HepG2 (cell line): Measurements from ENCODE around the gene MYL4. TPM values are rescaled to one million over a fixed set of nuclear protein-coding genes. Genes with fewer than 3 reads are reported as not detected.

Source experiments
- ATAC-seq: fragments of 200-7000 bp; cut with Tn5 transposase; 3 replicates; pipeline ENCODE4 v1.9.1; 2020; ENCODE audit warnings: mild to moderate bottlenecking, moderate library complexity
- BruUV-seq: library from RNA; stranded (reverse); fragments of 400-500 nt; replicated peaks from 2 replicates; lab custom pipeline; 2021; lab: Mats Ljungman, UMichigan
- CTCF ChIA-PET: fragments of 300-600 bp; formaldehyde crosslinking; extraction: SDS; loops from one replicate; lab custom pipeline; 2021; ENCODE audit warnings: low total read pairs, inconsistent platforms, low intra/inter-chr PET ratio; lab: Yijun Ruan, JAX
- POLR2A ChIA-PET: fragments of 350-600 bp; sonication (Branson Sonifier 250); formaldehyde crosslinking; loops from one replicate; lab custom pipeline; 2020; ENCODE audit warnings: antibody characterized with exemption, inconsistent platforms; lab: Yijun Ruan, JAX
- DNase-seq: peaks from one replicate; pipeline ENCODE4 v3.0.0-alpha.2; 2015; ENCODE audit warnings: low spot score
- FAIRE-seq: peaks from 3 replicates; lab custom pipeline; 2011; peaks lifted over from hg19 to GRCh38; lab: Jason Lieb, UNC
- H2AFZ ChIP-seq: one replicate; pipeline ENCODE4 v1.6.1; 2011; ENCODE audit warnings: low read length, inconsistent platforms
- H3K27ac ChIP-seq: fragments of 300-600 bp; 3 replicates; pipeline ENCODE4 v1.8.0; 2011; ENCODE audit warnings: mixed run types, mild to moderate bottlenecking, mixed read lengths, low read length, inconsistent platforms; ENCODE audit not compliant: insufficient read depth; ENCODE audit errors: extremely low read length
- H3K27me3 ChIP-seq, 2 experiments: fragments of 200-600 bp in 1 of 2; 2 replicates in 1 of 2; 3 replicates in 1 of 2; pipeline versions ENCODE4 v1.6.0 to v1.8.0; 2011; ENCODE audit warnings: low read length in 2 of 2, mild to moderate bottlenecking in 2 of 2, moderate library complexity in 2 of 2, inconsistent platforms in 1 of 2; ENCODE audit not compliant: insufficient read depth in 2 of 2, control insufficient read depth in 1 of 2
- H3K36me3 ChIP-seq, 2 experiments: fragments of 200-600 bp in 1 of 2; replicated peaks in 1 of 2; 2 replicates in 1 of 2; 3 replicates in 1 of 2; pipeline versions ENCODE4 v1.5.1 to v1.8.0; 2011; ENCODE audit warnings: low read length in 2 of 2, inconsistent platforms in 1 of 2; ENCODE audit not compliant: insufficient read depth in 2 of 2, control insufficient read depth in 1 of 2
- H3K4me1 ChIP-seq: 2 replicates; pipeline ENCODE4 v1.5.1; 2012; ENCODE audit warnings: low read length, inconsistent platforms; ENCODE audit not compliant: insufficient read depth
- H3K4me2 ChIP-seq: 2 replicates; pipeline ENCODE4 v1.6.0; 2011; ENCODE audit warnings: low read depth, low read length, inconsistent platforms
- H3K4me3 ChIP-seq, 3 experiments: fragments of 200-600 bp in 1 of 3; sonication (generic), shearing (Covaris generic) in 1 of 3; replicated peaks in 1 of 3; 2 replicates each; pipeline ENCODE4 v1.5.1; 2011 to 2016; ENCODE audit warnings: low read length in 3 of 3, inconsistent platforms in 2 of 3, low read depth in 2 of 3, mild to moderate bottlenecking in 2 of 3, control low read depth in 1 of 3, mixed read lengths in 1 of 3; ENCODE audit not compliant: insufficient read depth in 1 of 3
- H3K79me2 ChIP-seq: one replicate; pipeline ENCODE4 v1.6.1; 2011; ENCODE audit warnings: low read length, inconsistent platforms; ENCODE audit not compliant: insufficient read depth
- H3K9ac ChIP-seq: 2 replicates; pipeline ENCODE4 v1.6.0; 2011; ENCODE audit warnings: mild to moderate bottlenecking, low read depth, low read length, inconsistent platforms; ENCODE audit not compliant: insufficient read depth
- H3K9me3 ChIP-seq: 2 replicates; pipeline ENCODE4 v1.5.1; 2012; ENCODE audit warnings: mild to moderate bottlenecking, low read length
- H4K20me1 ChIP-seq: 2 replicates; pipeline ENCODE4 v1.6.0; 2011; ENCODE audit warnings: inconsistent platforms, mild to moderate bottlenecking, low read length, moderate library complexity; ENCODE audit not compliant: insufficient read depth
- ARNT ChIP-seq: fragments of 450-650 bp; IDR thresholded peaks from 2 replicates; pipeline ENCODE4 v1.6.1; 2017
- ARNT2 ChIP-seq: sonication (generic); formaldehyde crosslinking; IDR thresholded peaks from 2 replicates; pipeline ENCODE4 v1.8.0; 2022; ENCODE audit warnings: mild to moderate bottlenecking, low read depth, missing genetic modification reagents, moderate library complexity
- E2F2 ChIP-seq: sonication (generic); formaldehyde crosslinking; IDR thresholded peaks from 2 replicates; pipeline ENCODE4 v1.4.0; 2020; ENCODE audit warnings: missing genetic modification reagents, borderline replicate concordance
- HES4 ChIP-seq: sonication (generic); formaldehyde crosslinking; IDR thresholded peaks from 2 replicates; pipeline ENCODE4 v1.9.0; 2021; ENCODE audit warnings: mild to moderate bottlenecking, missing genetic modification reagents, borderline replicate concordance
- KAT8 ChIP-seq: IDR thresholded peaks from 2 replicates; pipeline ENCODE4 v1.6.1; 2016; ENCODE audit warnings: missing genetic modification reagents, missing compliant biosample characterization
- KLF13 ChIP-seq: sonication (generic); formaldehyde crosslinking; IDR thresholded peaks from 2 replicates; pipeline ENCODE4 v1.4.0; 2020; ENCODE audit warnings: mild to moderate bottlenecking, missing genetic modification reagents
- MXD3 ChIP-seq: IDR thresholded peaks from 2 replicates; pipeline ENCODE4 v1.6.1; 2016; ENCODE audit warnings: mild to moderate bottlenecking, missing biosample characterization, missing genetic modification reagents
- NBN ChIP-seq: fragments of 450-650 bp; conservative IDR thresholded peaks from 2 replicates; pipeline ENCODE4 v1.6.1; 2017
- PRPF4 ChIP-seq: fragments of 200-400 bp; formaldehyde crosslinking; IDR thresholded peaks from 2 replicates; pipeline ENCODE4 v1.6.1; 2016; ENCODE audit warnings: low read length, low read depth; ENCODE audit not compliant: poor library complexity, severe bottlenecking
- SMC3 ChIP-seq: IDR thresholded peaks from 2 replicates; pipeline ENCODE4 v1.6.1; 2011; ENCODE audit warnings: low read length, improper control_type of control experiment
- ZEB1 ChIP-seq: IDR thresholded peaks from 2 replicates; pipeline ENCODE4 v1.6.1; 2012; ENCODE audit warnings: mild to moderate bottlenecking, low read depth, inconsistent platforms; ENCODE audit not compliant: insufficient replicate concordance
- ZMYM3 ChIP-seq: sonication (generic); formaldehyde crosslinking; IDR thresholded peaks from 2 replicates; pipeline ENCODE4 v1.5.1; 2020; ENCODE audit warnings: mild to moderate bottlenecking, missing genetic modification reagents
- ZNF530 ChIP-seq: sonication (generic); formaldehyde crosslinking; IDR thresholded peaks from 2 replicates; pipeline ENCODE4 v1.5.0; 2020; ENCODE audit warnings: low read depth, mild to moderate bottlenecking, missing genetic modification reagents
- ZNF572 ChIP-seq: sonication (generic); formaldehyde crosslinking; IDR thresholded peaks from 2 replicates; pipeline ENCODE4 v1.5.1; 2020; ENCODE audit warnings: mild to moderate bottlenecking, missing genetic modification reagents
- ZNF766 ChIP-seq: sonication (generic); formaldehyde crosslinking; IDR thresholded peaks from 2 replicates; pipeline ENCODE4 v1.5.0; 2020; ENCODE audit warnings: missing genetic modification reagents, borderline replicate concordance
- WGBS: methylation state at CpG from one replicate; pipeline ENCODE4 v1.1.6; 2017; ENCODE audit warnings: low lambda C conversion rate; 5-methylcytosine and 5-hydroxymethylcytosine counted together
- in situ Hi-C: cut with HindIII; loops from 2 replicates; pipeline ENCODE4 v1.10.0; 2017; ENCODE audit warnings: low pct_unique_long_range_greater_than_20kb; ENCODE audit not compliant: extremely low pct_ligation_motif_present
- intact Hi-C: fragments of 100-400 bp; cut with micrococcal nuclease; formaldehyde crosslinking; loops from one replicate; pipeline ENCODE4 v1.10.0; 2022; ENCODE audit not compliant: unreplicated experiment
- polyA plus RNA-seq, 8 experiments: library from polyadenylated mRNA; depleted of rRNA in 3 of 8; stranded (reverse) in 7 of 8; unstranded in 1 of 8; fragments of >200 nt; fragmentation: Illumina TruSeq in 4 of 8; extraction: Trizol in 4 of 8; gene quantifications; 2 replicates each; pipeline versions ENCODE4 v1.2.1 to v1.2.3, GENCODE V29; 2011 to 2016; ENCODE audit warnings: low read depth in 4 of 8, missing spikeins in 1 of 8, mixed read lengths in 1 of 8; ENCODE audit not compliant: insufficient read depth in 1 of 8
- total RNA-seq, 5 experiments: library from RNA; depleted of rRNA; stranded (reverse); fragments of >200 nt; fragmentation: Illumina TruSeq; extraction: Trizol; gene quantifications; 2 replicates each; pipeline ENCODE4 v1.2.3, GENCODE V29; 2016; ENCODE audit warnings: low read depth in 1 of 5
- TF ChIP-seq, protein P1 (sequence below): sonication (generic); formaldehyde crosslinking; IDR thresholded peaks from 2 replicates; pipeline ENCODE4 v1.9.0; 2021; ENCODE audit warnings: missing genetic modification reagents, mild to moderate bottlenecking, borderline replicate concordance
- TF ChIP-seq, protein P2 (sequence below), 2 experiments: sonication (generic) in 1 of 2; formaldehyde crosslinking in 1 of 2; IDR thresholded peaks; 2 replicates each; pipeline versions ENCODE4 v1.5.1 to v1.6.1; 2011 to 2020; ENCODE audit warnings: borderline replicate concordance in 1 of 2, low read depth in 1 of 2, low read length in 1 of 2, mild to moderate bottlenecking in 1 of 2, missing genetic modification reagents in 1 of 2, moderate library complexity in 1 of 2
- TF ChIP-seq, protein P3 (sequence below), 2 experiments: sonication (generic) in 1 of 2; formaldehyde crosslinking in 1 of 2; IDR thresholded peaks; 2 replicates each; pipeline versions ENCODE4 v1.4.0 to v1.6.1; 2018 to 2020; ENCODE audit warnings: missing genetic modification reagents in 2 of 2, borderline replicate concordance in 1 of 2, low read depth in 1 of 2, mild to moderate bottlenecking in 1 of 2, missing biosample characterization in 1 of 2

MYL4 gene
- total and polyA plus RNA-seq, 2 of the 13 experiments (the other 11 are each of a cell fraction or from before 2014, with no cell fraction given): not detected

DNA sequence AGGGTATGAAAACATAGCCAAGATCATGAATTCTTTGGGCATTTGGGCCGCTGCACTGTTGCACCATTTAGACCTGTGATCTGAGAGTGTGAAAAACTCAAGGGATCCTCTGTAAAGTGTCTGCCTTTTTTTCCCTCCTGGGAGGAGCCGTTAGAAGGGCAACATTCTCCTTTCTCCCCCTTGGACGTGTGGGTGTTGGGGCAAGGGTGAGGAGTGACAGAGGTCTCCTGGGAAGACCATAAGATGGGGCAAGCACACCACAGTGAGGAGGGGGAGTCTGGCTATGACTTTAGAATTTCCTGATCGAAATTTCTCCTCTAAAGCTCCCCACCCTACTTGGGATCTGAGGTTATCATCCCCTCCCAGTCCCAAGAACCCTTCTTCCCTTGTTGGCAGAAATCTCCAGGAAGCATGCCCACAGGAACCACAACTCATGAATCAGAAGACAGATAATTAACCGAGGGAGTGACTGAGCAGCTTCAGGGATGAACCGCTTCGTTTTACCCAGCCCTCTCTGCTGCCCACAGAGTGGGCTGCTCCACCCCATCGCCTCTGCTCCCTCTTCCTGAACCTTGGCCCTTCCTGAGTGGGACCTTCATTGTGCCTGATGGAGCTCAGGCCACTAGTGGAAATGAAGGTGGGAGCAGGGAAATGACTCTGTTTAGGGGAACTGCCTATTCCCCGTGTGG, 48.6 kb downstream of the MYL4 start:
- Histone ChIP-seq H3K27me3 (peaks cover 0 to 13% of the 10 kb centered on the region in 2 experiments; a peak in 4 of 5 replicates), H3K9ac (no peak overlapping the region), H3K9me3 (no peaks in the 10 kb centered on the region), H4K20me1 (no peaks in the 10 kb centered on the region), H3K4me1 (peaks cover 14% of the 10 kb centered on the region), H3K79me2 (no peaks in the 10 kb centered on the region), H3K36me3 (no peaks in the 10 kb centered on the region), H3K4me2 (no peak overlapping the region), H3K4me3 (no peak overlapping the region), H2AFZ (no peak overlapping the region), H3K27ac (no peak overlapping the region)
- POLR2A ChIA-PET: no interaction called here
- ATAC-seq: no peak
- WGBS: 16% methylated on average over 9 of the region's 9 CpGs
- CTCF ChIA-PET: no interaction called here
- intact Hi-C loops: no loop called here
- no TSS peak for BruUV-seq
- FAIRE-seq: no peak
- in situ Hi-C loops: no loop called here
- DNase-seq: no peak
- TF ChIP-seq, protein P1, sequence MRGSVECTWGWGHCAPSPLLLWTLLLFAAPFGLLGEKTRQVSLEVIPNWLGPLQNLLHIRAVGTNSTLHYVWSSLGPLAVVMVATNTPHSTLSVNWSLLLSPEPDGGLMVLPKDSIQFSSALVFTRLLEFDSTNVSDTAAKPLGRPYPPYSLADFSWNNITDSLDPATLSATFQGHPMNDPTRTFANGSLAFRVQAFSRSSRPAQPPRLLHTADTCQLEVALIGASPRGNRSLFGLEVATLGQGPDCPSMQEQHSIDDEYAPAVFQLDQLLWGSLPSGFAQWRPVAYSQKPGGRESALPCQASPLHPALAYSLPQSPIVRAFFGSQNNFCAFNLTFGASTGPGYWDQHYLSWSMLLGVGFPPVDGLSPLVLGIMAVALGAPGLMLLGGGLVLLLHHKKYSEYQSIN: no peak
- TF ChIP-seq KAT8 (CRISPR knock-in tag) (no peak), NBN (no peak), MXD3 (CRISPR knock-in tag) (no peak), ZMYM3 (CRISPR knock-in tag) (no peak), ARNT (no peak), SMC3 (no peak), HES4 (CRISPR knock-in tag) (no peak), ZNF572 (CRISPR knock-in tag) (no peak), ZEB1 (no peak), ZNF766 (CRISPR knock-in tag) (no peak), KLF13 (CRISPR knock-in tag) (no peak), ARNT2 (CRISPR knock-in tag) (no peak), ZNF530 (CRISPR knock-in tag) (no peak), PRPF4 (no peak), E2F2 (CRISPR knock-in tag) (no peak)
- TF ChIP-seq, protein P2, sequence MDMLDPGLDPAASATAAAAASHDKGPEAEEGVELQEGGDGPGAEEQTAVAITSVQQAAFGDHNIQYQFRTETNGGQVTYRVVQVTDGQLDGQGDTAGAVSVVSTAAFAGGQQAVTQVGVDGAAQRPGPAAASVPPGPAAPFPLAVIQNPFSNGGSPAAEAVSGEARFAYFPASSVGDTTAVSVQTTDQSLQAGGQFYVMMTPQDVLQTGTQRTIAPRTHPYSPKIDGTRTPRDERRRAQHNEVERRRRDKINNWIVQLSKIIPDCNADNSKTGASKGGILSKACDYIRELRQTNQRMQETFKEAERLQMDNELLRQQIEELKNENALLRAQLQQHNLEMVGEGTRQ (IDR thresholded peaks at IDR 0.05; ENCODE audit: low read depth, low read length): no peak
- TF ChIP-seq, protein P2 (CRISPR knock-in tag; IDR thresholded peaks at IDR 0.05; ENCODE audit: borderline replicate concordance): no peak
- TF ChIP-seq, protein P3, sequence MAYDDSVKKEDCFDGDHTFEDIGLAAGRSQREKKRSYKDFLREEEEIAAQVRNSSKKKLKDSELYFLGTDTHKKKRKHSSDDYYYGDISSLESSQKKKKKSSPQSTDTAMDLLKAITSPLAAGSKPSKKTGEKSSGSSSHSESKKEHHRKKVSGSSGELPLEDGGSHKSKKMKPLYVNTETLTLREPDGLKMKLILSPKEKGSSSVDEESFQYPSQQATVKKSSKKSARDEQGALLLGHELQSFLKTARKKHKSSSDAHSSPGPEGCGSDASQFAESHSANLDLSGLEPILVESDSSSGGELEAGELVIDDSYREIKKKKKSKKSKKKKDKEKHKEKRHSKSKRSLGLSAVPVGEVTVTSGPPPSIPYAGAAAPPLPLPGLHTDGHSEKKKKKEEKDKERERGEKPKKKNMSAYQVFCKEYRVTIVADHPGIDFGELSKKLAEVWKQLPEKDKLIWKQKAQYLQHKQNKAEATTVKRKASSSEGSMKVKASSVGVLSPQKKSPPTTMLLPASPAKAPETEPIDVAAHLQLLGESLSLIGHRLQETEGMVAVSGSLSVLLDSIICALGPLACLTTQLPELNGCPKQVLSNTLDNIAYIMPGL (CRISPR knock-in tag; IDR thresholded peaks at IDR 0.05; ENCODE audit: borderline replicate concordance in 1 of 2, low read depth in 1 of 2): no peak
